ENCODE results near the gene ERBIN. TPM values are rescaled to one million over a fixed set of nuclear protein-coding genes. Genes with fewer than 3 reads are reported as not detected.

The ERBIN gene
- total RNA-seq, 1 experiment from 2014 or later, result 88.4 TPM

DNA sequence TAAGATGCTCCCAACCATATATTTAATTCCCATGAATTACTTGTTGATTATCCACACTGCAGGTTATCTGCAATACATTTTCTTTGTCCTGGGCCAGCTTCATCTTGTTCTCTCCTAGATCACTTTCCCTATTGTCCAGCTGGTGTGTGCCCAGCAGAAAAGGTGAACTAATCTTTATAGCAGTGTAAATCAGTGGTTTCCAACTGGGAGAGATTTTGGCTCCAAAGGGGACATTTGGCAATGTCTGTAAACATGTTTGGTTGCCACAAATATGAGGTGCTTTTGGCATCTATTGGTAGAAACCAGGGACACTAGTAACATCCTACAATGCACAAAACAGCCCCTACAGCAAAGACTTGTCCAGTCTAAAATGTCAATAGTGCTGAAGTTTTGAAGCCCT lies 20.1 kb upstream of the ERBIN start:
- DNase-seq (ENCODE audit: low read depth, low spot score) (no peak), ATAC-seq (no peak)
- POLR2A ChIA-PET, result no interaction called here
- CTCF ChIA-PET, result interaction anchor here (0.6 kb wide), 1 partner anchor 12 kb away, joined by 3 read pairs; no protein-coding TSS in a partner anchor
- H3K36me3 ChIP-seq (ENCODE audit: control insufficient read depth, insufficient read depth, low read length), result no peaks in the 10 kb centered on the region
- no peaks in the 10 kb centered on the region; the same call in 1 of the 2 replicates for H3K27me3 ChIP-seq (ENCODE audit: control insufficient read depth, insufficient read depth, low read length)
- H3K27ac ChIP-seq (ENCODE audit: low read length), result no peak overlapping the region
- H3K4me1 ChIP-seq (ENCODE audit: control insufficient read depth, insufficient read depth, low read length), result 0 out of 2 replicates have a peak, but pooled peaks cover 2% of the 10 kb centered on the region
- no peaks in the 10 kb centered on the region for H3K9me3 ChIP-seq (ENCODE audit: control insufficient read depth, insufficient read depth, low read depth, low read length)
- H3K4me3 ChIP-seq (ENCODE audit: low read depth in 2 of 2, low read length in 2 of 2), result no peak overlapping the region
- TF ChIP-seq REST (IDR thresholded peaks at IDR 0.05; ENCODE audit: insufficient read depth in 1 of 2, low read depth in 2 of 2, low read length in 1 of 2), result no peak
- no peak for TF ChIP-seq TCF7L2 (IDR thresholded peaks at IDR 0.05; ENCODE audit: low read depth, low read length)
- TF ChIP-seq SIN3A (IDR thresholded peaks at IDR 0.05; ENCODE audit: borderline replicate concordance, insufficient read depth, low read depth, low read length), result no peak
- TF ChIP-seq, protein P1, sequence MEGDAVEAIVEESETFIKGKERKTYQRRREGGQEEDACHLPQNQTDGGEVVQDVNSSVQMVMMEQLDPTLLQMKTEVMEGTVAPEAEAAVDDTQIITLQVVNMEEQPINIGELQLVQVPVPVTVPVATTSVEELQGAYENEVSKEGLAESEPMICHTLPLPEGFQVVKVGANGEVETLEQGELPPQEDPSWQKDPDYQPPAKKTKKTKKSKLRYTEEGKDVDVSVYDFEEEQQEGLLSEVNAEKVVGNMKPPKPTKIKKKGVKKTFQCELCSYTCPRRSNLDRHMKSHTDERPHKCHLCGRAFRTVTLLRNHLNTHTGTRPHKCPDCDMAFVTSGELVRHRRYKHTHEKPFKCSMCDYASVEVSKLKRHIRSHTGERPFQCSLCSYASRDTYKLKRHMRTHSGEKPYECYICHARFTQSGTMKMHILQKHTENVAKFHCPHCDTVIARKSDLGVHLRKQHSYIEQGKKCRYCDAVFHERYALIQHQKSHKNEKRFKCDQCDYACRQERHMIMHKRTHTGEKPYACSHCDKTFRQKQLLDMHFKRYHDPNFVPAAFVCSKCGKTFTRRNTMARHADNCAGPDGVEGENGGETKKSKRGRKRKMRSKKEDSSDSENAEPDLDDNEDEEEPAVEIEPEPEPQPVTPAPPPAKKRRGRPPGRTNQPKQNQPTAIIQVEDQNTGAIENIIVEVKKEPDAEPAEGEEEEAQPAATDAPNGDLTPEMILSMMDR (IDR thresholded peaks at IDR 0.05), result no peak
- TF ChIP-seq POLR2AphosphoS5 (IDR thresholded peaks at IDR 0.05; ENCODE audit: low read depth, low read length), result no peak
- intact Hi-C loops (cut with micrococcal nuclease; ENCODE audit: unreplicated experiment), result no loop called here
- no TSS peak for BruUV-seq (replicated peaks)
- in situ Hi-C loops (cut with HindIII; ENCODE audit: low pct_unique_long_range_greater_than_20kb, low sequenced_read_pairs), result no loop called here

- in situ Hi-C loops (cut with HindIII; ENCODE audit: low pct_unique_long_range_greater_than_20kb, low sequenced_read_pairs), result no loop called here
- POLR2A ChIA-PET, result interaction anchor here (0.7 kb wide), 1 partner anchor 9 kb away, joined by 7 read pairs; no protein-coding TSS in a partner anchor
- Histone ChIP-seq H3K36me3 (ENCODE audit: control insufficient read depth, insufficient read depth, low read length) (no peaks in the 10 kb centered on the region), H3K9me3 (ENCODE audit: control insufficient read depth, insufficient read depth, low read depth, low read length) (no peaks in the 10 kb centered on the region), H3K27ac (ENCODE audit: low read length) (no peak overlapping the region), H3K4me1 (ENCODE audit: control insufficient read depth, insufficient read depth, low read length) (no peaks in the 10 kb centered on the region), H3K4me3 (ENCODE audit: low read depth in 2 of 2, low read length in 2 of 2) (no peak overlapping the region), H3K27me3 (ENCODE audit: control insufficient read depth, insufficient read depth, low read length) (no peaks in the 10 kb centered on the region)
- CTCF ChIA-PET, result no interaction called here
- DNase-seq (ENCODE audit: low read depth, low spot score) (no peak), ATAC-seq (no peak)
- no peak for TF ChIP-seq REST (IDR thresholded peaks at IDR 0.05; ENCODE audit: insufficient read depth in 1 of 2, low read depth in 2 of 2, low read length in 1 of 2)
- TF ChIP-seq, protein P1 (IDR thresholded peaks at IDR 0.05), result no peak
- no peak for TF ChIP-seq TCF7L2 (IDR thresholded peaks at IDR 0.05; ENCODE audit: low read depth, low read length)
- TF ChIP-seq SIN3A (IDR thresholded peaks at IDR 0.05; ENCODE audit: borderline replicate concordance, insufficient read depth, low read depth, low read length), result no peak
- no peak for TF ChIP-seq POLR2AphosphoS5 (IDR thresholded peaks at IDR 0.05; ENCODE audit: low read depth, low read length)
- intact Hi-C loops (cut with micrococcal nuclease; ENCODE audit: unreplicated experiment), result no loop called here
- no TSS peak for BruUV-seq (replicated peaks)
Observed at GRCh38 chr5:65907135-65907534, 19.2 kb upstream of the ERBIN start.
